BLaER1 (cell line): ENCODE data around the gene LRP6.

Experiments used
- H3K27ac ChIP-seq: shearing (Covaris generic); formaldehyde crosslinking; 2 replicates; pipeline ENCODE4 v1.8.1; 2022
- H3K27me3 ChIP-seq: shearing (Covaris generic); formaldehyde crosslinking; 2 replicates; pipeline ENCODE4 v1.8.1; 2022
- H3K36me3 ChIP-seq: shearing (Covaris generic); formaldehyde crosslinking; 2 replicates; pipeline ENCODE4 v1.8.1; 2022
- H3K4me1 ChIP-seq: shearing (Covaris generic); formaldehyde crosslinking; 2 replicates; pipeline ENCODE4 v1.8.1; 2022
- H3K4me2 ChIP-seq: shearing (Covaris generic); formaldehyde crosslinking; 2 replicates; pipeline ENCODE4 v1.8.1; 2022
- H3K4me3 ChIP-seq: shearing (Covaris generic); formaldehyde crosslinking; 2 replicates; pipeline ENCODE4 v1.8.1; 2022
- H3K9ac ChIP-seq: shearing (Covaris generic); formaldehyde crosslinking; 2 replicates; pipeline ENCODE4 v1.8.1; 2022
- H3K9me3 ChIP-seq: shearing (Covaris generic); formaldehyde crosslinking; 2 replicates; pipeline ENCODE4 v1.8.1; 2022
- H4K20me1 ChIP-seq: shearing (Covaris generic); formaldehyde crosslinking; 2 replicates; pipeline ENCODE4 v1.8.1; 2022
- Cebpa-rat ChIP-seq: shearing (Covaris generic); IDR thresholded peaks from 2 replicates; pipeline ENCODE4 v1.8.1; 2022

Gene LRP6

DNA sequence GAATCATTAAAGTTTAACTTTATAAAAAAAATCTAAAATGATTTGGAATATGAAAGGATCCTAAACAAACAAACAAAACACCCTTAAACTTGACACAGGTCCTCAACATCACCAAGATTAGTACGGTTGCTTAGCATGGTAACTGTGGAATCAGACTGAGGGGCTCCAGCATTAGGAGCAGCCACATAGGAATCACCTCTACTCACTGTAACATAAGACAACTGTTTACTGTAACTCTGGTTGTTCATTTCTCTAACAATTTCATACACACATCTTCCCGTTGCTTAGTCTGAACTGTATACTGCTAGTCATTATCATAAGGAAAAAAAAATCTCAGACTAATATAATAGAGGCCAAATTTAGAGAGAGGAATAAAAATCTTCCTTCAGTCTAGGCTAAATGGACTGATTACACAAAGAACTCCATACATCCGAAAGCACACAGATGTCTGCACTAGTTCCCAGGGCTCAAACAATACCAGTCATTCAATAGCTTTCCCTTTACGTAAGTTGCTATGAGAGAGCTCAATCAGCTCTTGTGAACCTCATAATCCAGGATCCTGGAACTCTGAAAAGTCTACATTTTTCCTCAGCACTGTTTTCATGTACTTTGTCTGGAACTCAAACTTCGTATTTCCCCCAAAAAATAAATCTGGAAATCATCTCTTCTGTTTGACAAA lies 26.0 kb downstream of the LRP6 start:
- H4K20me1 ChIP-seq = peaks cover 79% of the 10 kb centered on the region
- no peaks in the 10 kb centered on the region for H3K27me3 ChIP-seq
- peaks cover 38% of the 10 kb centered on the region for H3K36me3 ChIP-seq
- H3K27ac ChIP-seq = no peak overlapping the region
- no peak overlapping the region for H3K4me2 ChIP-seq
- no peak overlapping the region for H3K4me3 ChIP-seq
- peaks cover 42% of the 10 kb centered on the region for H3K9me3 ChIP-seq
- no peak for TF ChIP-seq Cebpa-rat
- peaks cover 10% of the 10 kb centered on the region; the same call in 1 of the 2 replicates for H3K4me1 ChIP-seq
- no peak overlapping the region for H3K9ac ChIP-seq

DNA sequence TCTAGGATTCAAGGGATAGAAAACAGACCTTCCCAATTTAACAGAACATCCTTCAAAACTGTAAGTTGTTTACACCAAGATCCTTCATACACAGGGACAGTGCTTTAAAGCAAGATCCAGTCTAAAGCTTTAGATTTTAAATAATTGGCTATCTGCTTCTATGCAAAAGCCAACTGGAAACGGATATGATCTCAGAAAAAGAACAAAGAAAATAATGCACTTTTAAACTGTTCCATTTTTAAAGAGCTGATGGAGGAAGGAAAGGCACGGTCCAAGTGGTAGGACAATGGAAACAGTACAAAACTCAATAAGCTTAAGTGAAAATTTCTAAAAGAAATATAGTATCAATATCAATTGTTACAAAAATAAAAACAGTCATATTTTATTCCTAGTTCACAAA lies 27.7 kb downstream of the LRP6 start:
- no peak for TF ChIP-seq Cebpa-rat
- Histone ChIP-seq H3K9ac (no peak overlapping the region), H3K4me3 (no peak overlapping the region), H3K27ac (no peak overlapping the region), H3K36me3 (peaks cover 35% of the 10 kb centered on the region), H3K4me2 (no peak overlapping the region), H3K4me1 (peaks cover 10% of the 10 kb centered on the region; the same call in 1 of the 2 replicates), H4K20me1 (peaks cover 83% of the 10 kb centered on the region), H3K9me3 (peaks cover 50% of the 10 kb centered on the region), H3K27me3 (no peaks in the 10 kb centered on the region)

DNA sequence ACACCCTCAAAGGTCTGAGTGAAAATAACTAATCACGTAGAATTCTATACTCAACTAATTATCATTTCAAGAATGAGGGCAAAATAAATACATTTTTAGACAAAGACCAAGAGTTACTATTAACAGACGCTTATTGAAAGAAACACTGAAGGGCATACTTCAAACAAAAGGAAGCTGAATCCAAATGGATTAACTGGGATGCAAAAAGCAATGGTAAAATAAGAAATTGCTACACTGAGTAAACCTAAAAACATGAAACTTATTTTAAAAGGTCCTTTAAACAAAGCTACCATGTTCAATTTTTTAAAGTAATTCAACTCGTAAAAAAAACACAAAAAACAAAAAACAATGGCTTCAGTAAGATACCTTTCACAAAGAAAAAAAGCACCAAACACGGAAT lies 28.2 kb downstream of the LRP6 start:
- Histone ChIP-seq H3K4me3 (no peak overlapping the region), H3K36me3 (peaks cover 29% of the 10 kb centered on the region), H3K4me2 (no peak overlapping the region), H3K4me1 (peaks cover 10% of the 10 kb centered on the region; the same call in 1 of the 2 replicates), H3K9me3 (peaks cover 48% of the 10 kb centered on the region), H4K20me1 (peaks cover 83% of the 10 kb centered on the region), H3K9ac (no peak overlapping the region), H3K27me3 (no peaks in the 10 kb centered on the region), H3K27ac (no peak overlapping the region)
- no peak for TF ChIP-seq Cebpa-rat

DNA sequence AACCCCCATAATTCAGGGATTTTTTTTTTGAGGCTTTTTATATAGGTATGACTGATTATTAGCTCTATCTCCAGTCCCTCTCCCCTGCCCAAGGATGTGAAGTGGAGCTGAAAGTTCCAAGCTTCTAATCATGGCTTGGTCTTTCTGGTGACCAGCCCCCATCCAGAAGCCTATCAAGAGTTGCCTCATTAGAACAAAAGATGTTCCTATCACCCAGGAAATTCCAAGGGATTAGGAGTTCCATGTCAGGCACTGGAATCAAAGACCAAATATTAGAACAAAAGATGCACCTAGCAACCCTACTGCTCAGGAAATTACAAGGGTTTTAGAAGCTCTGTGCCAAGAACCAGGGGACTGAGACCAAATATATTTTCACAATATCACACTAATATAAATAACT lies 29.9 kb downstream of the LRP6 start:
- H3K36me3 ChIP-seq = peaks cover 26% of the 10 kb centered on the region
- TF ChIP-seq Cebpa-rat = no peak
- peaks cover 45% of the 10 kb centered on the region for H3K9me3 ChIP-seq
- H3K9ac ChIP-seq = no peak overlapping the region
- no peak overlapping the region for H3K4me3 ChIP-seq
- H4K20me1 ChIP-seq = peaks cover 81% of the 10 kb centered on the region
- no peaks in the 10 kb centered on the region for H3K27me3 ChIP-seq
- no peak overlapping the region for H3K27ac ChIP-seq
- H3K4me1 ChIP-seq = peaks cover 6% of the 10 kb centered on the region; the same call in 1 of the 2 replicates
- no peak overlapping the region for H3K4me2 ChIP-seq

DNA sequence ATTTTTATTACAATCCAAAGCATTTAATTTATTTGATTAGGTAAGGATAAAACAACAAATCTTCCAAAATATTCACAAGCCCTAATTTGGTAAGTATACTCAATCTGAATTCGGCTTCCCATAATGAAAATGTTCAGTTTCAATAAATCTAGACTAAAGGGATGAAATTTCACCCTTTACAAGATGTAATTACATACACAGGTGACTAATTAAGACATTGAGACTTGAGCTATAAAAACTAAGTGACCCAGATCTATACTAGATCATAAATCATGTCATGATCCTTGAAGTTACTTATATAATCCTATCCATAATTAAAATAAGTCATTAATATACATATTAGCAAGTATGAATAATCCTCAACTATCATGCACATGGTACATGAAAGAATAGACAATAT lies 36.6 kb downstream of the LRP6 start:
- no peak overlapping the region for H3K4me2 ChIP-seq
- no peak overlapping the region for H3K4me3 ChIP-seq
- peaks cover 73% of the 10 kb centered on the region for H4K20me1 ChIP-seq
- no peak overlapping the region for H3K9ac ChIP-seq
- 0 out of 2 replicates have a peak, but pooled peaks cover 2% of the 10 kb centered on the region for H3K27me3 ChIP-seq
- peaks cover 46% of the 10 kb centered on the region for H3K9me3 ChIP-seq
- H3K36me3 ChIP-seq = peaks cover 15% of the 10 kb centered on the region
- H3K4me1 ChIP-seq = no peaks in the 10 kb centered on the region
- no peak overlapping the region for H3K27ac ChIP-seq
- no peak for TF ChIP-seq Cebpa-rat

DNA sequence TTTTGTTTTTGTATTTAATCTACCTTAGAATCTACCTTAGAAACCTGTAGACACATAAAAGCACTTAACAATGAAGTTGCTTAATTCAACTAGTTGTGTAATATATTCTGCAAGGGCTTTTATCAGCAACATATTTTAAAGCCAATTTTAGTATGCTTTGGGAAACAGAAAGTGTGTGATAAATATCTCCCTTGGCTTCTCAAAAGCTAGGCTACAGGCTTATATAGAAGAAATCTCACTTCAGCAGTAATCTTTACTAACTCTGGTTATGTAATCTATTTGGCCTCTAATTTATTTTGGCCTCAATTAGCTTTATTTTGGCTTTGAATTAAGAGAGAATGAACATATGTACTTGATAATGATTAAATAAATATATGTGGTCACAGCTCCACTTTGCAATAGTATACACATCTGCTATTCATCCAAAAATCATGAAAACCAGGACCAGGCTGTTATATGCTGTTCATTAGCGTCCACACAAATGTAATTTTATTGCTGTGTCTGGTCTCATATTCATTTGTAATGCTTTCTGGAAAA lies 37.2 kb downstream of the LRP6 start:
- peaks cover 18% of the 10 kb centered on the region for H3K36me3 ChIP-seq
- peaks cover 48% of the 10 kb centered on the region for H3K9me3 ChIP-seq
- no peak overlapping the region for H3K4me3 ChIP-seq
- 0 out of 2 replicates have a peak, but pooled peaks cover 2% of the 10 kb centered on the region for H3K27me3 ChIP-seq
- H4K20me1 ChIP-seq = peaks cover 70% of the 10 kb centered on the region
- no peak overlapping the region for H3K27ac ChIP-seq
- no peak overlapping the region for H3K9ac ChIP-seq
- H3K4me2 ChIP-seq = no peak overlapping the region
- no peak for TF ChIP-seq Cebpa-rat
- no peaks in the 10 kb centered on the region for H3K4me1 ChIP-seq

DNA sequence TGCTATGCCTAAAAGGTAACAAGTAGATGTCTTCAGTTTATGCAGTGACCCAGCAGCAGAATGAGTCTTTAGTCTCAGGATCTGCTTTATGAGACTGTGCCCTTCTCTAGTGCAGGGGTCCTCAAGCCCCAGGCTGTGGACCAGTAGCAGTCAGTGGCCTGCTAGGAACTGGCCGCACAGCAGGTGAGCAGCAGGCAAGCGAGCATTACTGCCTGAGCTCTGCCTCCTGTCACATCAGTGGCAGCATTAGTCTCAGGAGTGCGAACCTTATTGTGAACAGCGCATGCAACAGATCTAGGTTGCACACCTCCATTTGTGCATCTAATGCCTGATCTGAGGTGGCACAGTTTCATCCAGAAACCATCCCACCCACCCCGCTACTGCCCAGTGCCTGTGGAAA lies 38.4 kb downstream of the LRP6 start:
- no peak for TF ChIP-seq Cebpa-rat
- Histone ChIP-seq H3K27ac (no peak overlapping the region), H3K9ac (no peak overlapping the region), H3K4me3 (no peak overlapping the region), H4K20me1 (peaks cover 64% of the 10 kb centered on the region), H3K9me3 (peaks cover 41% of the 10 kb centered on the region), H3K27me3 (0 out of 2 replicates have a peak, but pooled peaks cover 2% of the 10 kb centered on the region), H3K36me3 (peaks cover 18% of the 10 kb centered on the region), H3K4me2 (no peak overlapping the region), H3K4me1 (no peaks in the 10 kb centered on the region)

DNA sequence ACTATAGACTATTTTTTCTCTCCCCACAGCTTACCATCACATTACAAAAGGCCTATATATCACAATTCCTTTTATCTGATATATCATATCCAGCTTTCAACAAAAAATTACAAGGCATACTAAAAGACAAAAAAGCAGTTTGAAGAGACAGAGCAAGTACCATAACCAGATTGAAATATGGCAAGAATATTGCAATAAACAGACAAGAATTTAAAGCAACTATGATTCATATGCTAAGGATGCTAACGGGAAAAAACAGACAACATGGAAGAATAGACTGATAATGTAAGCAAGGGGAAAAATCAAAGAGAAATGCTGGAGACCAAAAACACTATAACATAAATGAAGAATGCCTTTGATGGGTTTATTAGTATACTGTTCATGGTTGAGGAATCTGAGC lies 40.7 kb downstream of the LRP6 start:
- Histone ChIP-seq H3K4me3 (no peak overlapping the region), H3K27me3 (no peaks in the 10 kb centered on the region), H3K4me1 (no peaks in the 10 kb centered on the region), H4K20me1 (peaks cover 57% of the 10 kb centered on the region), H3K27ac (no peak overlapping the region), H3K36me3 (peaks cover 18% of the 10 kb centered on the region), H3K9ac (no peak overlapping the region), H3K4me2 (no peak overlapping the region), H3K9me3 (peaks cover 45% of the 10 kb centered on the region)
- TF ChIP-seq Cebpa-rat = no peak

DNA sequence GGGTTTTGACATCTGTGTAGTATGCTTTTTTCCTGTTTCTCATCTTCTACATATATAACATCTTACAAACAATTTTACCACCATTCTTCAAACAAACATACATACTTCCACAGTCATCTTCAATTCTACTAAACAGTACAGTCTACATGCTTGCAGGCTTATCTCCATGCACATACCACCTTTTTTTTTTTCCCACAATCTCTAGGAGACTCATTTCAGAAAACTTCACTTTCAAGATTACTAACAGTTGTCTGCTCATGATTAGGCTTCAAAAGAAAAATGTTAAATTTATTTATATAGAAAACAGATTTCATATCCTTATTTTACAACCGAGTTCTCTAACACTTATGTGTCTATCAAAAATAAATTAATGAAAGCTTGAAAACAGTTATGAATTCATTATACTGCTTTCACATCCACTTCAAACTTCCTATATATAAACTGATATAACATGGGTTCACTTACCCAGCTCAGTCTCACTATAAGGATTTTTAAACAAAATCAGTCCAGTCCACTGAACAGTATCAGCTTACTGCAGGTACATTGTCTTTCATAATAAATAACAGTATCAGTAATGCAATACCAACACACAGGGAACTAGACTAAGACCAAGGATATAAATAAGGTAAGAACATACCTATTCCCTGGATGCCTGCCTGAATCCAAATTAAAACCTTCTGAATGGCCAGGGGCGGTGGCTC lies 42.5 kb downstream of the LRP6 start:
- H4K20me1 ChIP-seq = peaks cover 55% of the 10 kb centered on the region
- peaks cover under 1% of the 10 kb centered on the region; the same call in 1 of the 2 replicates for H3K4me1 ChIP-seq
- H3K27me3 ChIP-seq = no peaks in the 10 kb centered on the region
- H3K4me3 ChIP-seq = no peak overlapping the region
- no peak overlapping the region for H3K9ac ChIP-seq
- H3K4me2 ChIP-seq = no peak overlapping the region
- no peak for TF ChIP-seq Cebpa-rat
- peaks cover 52% of the 10 kb centered on the region for H3K9me3 ChIP-seq
- no peak overlapping the region for H3K27ac ChIP-seq
- H3K36me3 ChIP-seq = peaks cover 18% of the 10 kb centered on the region

DNA sequence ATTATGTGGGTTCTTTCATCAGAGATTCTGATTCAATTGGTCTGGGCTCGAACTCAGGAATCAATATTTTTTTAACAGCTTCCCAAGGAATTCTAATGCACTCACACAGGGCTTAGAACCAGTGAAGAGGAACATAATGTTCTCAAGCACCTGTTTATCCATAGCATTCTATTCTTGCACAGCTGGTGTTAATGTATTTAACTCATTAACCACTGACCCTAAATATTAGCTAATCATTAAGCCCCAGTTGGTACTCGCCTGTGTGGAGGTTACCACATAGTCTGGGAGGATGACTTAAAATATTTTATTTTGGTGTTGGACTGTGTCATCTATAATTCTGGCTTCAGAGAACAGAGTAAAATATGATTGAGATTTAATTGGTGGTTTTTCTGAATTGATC lies 45.3 kb downstream of the LRP6 start:
- no peak for TF ChIP-seq Cebpa-rat
- Histone ChIP-seq H3K27ac (no peak overlapping the region), H3K27me3 (no peaks in the 10 kb centered on the region), H3K4me3 (no peak overlapping the region), H3K9me3 (peaks cover 34% of the 10 kb centered on the region), H3K4me2 (no peak overlapping the region), H3K9ac (no peak overlapping the region), H3K4me1 (peaks cover 27% of the 10 kb centered on the region), H4K20me1 (peaks cover 66% of the 10 kb centered on the region), H3K36me3 (peaks cover 13% of the 10 kb centered on the region)
